HL-60 (cell line): Measurements from ENCODE around the gene AKTIP.

Experiments
- DNase-seq, 2 experiments: peaks; one replicate each; pipeline ENCODE4 v3.0.0-alpha.2; 2010 to 2020; ENCODE audit warnings: low read depth in 1 of 2, low spot score in 1 of 2
- H3K27ac ChIP-seq: fragments of 250-450 bp; sonication (Bioruptor Pico); replicated peaks from 2 replicates; pipeline ENCODE4 v1.5.1; 2020; ENCODE audit warnings: mild to moderate bottlenecking, moderate library complexity
- H3K27me3 ChIP-seq: fragments of 250-450 bp; sonication (Bioruptor Pico); 2 replicates; pipeline ENCODE4 v1.5.1; 2021; ENCODE audit warnings: mild to moderate bottlenecking, moderate library complexity; ENCODE audit not compliant: insufficient read depth, poor library complexity, severe bottlenecking
- H3K4me3 ChIP-seq: replicated peaks from 2 replicates; pipeline ENCODE4 v1.5.1; 2011; ENCODE audit warnings: mild to moderate bottlenecking, control low read depth, low read length; ENCODE audit not compliant: insufficient read depth
- CTCF ChIP-seq: IDR thresholded peaks from one replicate; pipeline ENCODE4 v1.5.1; 2011; ENCODE audit warnings: low read length, control low read depth, inconsistent platforms; ENCODE audit not compliant: insufficient read depth
- GABPA ChIP-seq: IDR thresholded peaks from 2 replicates; pipeline ENCODE4 v1.6.1; 2012; ENCODE audit warnings: low read depth
- POLR2AphosphoS5 ChIP-seq: IDR thresholded peaks from 2 replicates; pipeline ENCODE4 v1.6.1; 2012; ENCODE audit warnings: low read depth
- REST ChIP-seq: IDR thresholded peaks from 2 replicates; pipeline ENCODE4 v1.6.1; 2012; ENCODE audit warnings: low read depth; ENCODE audit not compliant: insufficient replicate concordance
- SPI1 ChIP-seq: IDR thresholded peaks from 2 replicates; pipeline ENCODE4 v1.6.1; 2012; ENCODE audit warnings: low read depth, mild to moderate bottlenecking, borderline replicate concordance

AKTIP gene

GRCh38 chr16:53503991-53504663, 1.1 kb upstream of the AKTIP start:
- Histone ChIP-seq H3K27ac (peak overlapping the region; percentile 25), H3K4me3 (peak overlapping the region; percentile 76), H3K27me3 (no peaks in the 10 kb centered on the region)
- DNase-seq: peak in 1 of 2 experiments; percentile 34
- TF ChIP-seq GABPA (no peak), SPI1 (no peak), REST (no peak)

- Histone ChIP-seq H3K4me3 (peak overlapping the region; percentile 96), H3K27me3 (no peaks in the 10 kb centered on the region), H3K27ac (peak overlapping the region; percentile 69)
- peak; percentile 100 for DNase-seq
- TF ChIP-seq POLR2AphosphoS5 (peak; percentile 78), CTCF (no peak), SPI1 (no peak), REST (no peak), GABPA (peak; percentile 88)
Measured at GRCh38 chr16:53503270-53503923, 388 bp upstream of the AKTIP start.

GRCh38 chr16:53501216-53501859, 1.7 kb downstream of the AKTIP start:
- Histone ChIP-seq H3K27ac (peak overlapping the region; percentile 5; the same call in 1 of the 2 replicates), H3K27me3 (no peaks in the 10 kb centered on the region), H3K4me3 (peak overlapping the region; percentile 96; the same call in 1 of the 2 replicates)
- DNase-seq: peak in 1 of 2 experiments; percentile 33
- TF ChIP-seq GABPA: no peak
- no peak for TF ChIP-seq POLR2AphosphoS5
- no peak for TF ChIP-seq SPI1
- TF ChIP-seq REST: no peak
- no peak for TF ChIP-seq CTCF
